Natural killer cell treated with Interleukin-12 subunit alpha and Interleukin-12 subunit beta and Interleukin-15 and Interleukin-18, amount 100 ng/mL, for 72 hours (primary cell): ENCODE results near the gene WSCD2. TPM values are rescaled to one million over a fixed set of nuclear protein-coding genes. Genes with fewer than 3 reads are reported as not detected.

ENCODE experiments used
- ATAC-seq, 2 donors: fragments of 150-1000 bp; cut with Tn5 transposase in 1 of 2; sonication (Bioruptor Pico), chemical (Tn5 transposase) in 1 of 2; 2 replicates each; pipeline ENCODE4 v1.10.0; 2021
- DNase-seq: peaks from one replicate; pipeline ENCODE4 v3.0.0; 2022; ENCODE audit warnings: low spot score
- H3K27ac Mint-ChIP-seq, 2 donors: 1 replicate in 1 of 2; 2 replicates in 1 of 2; pipeline ENCODE4 v1.8.0; 2022; ENCODE audit warnings: mixed read lengths in 2 of 2, mild to moderate bottlenecking in 1 of 2, moderate library complexity in 1 of 2
- H3K27me3 Mint-ChIP-seq, 2 donors: 1 replicate in 1 of 2; 2 replicates in 1 of 2; pipeline ENCODE4 v1.8.0; 2022; ENCODE audit warnings: mixed read lengths in 2 of 2
- H3K36me3 Mint-ChIP-seq: one replicate; pipeline ENCODE4 v1.8.0; 2022; ENCODE audit warnings: mixed read lengths
- H3K4me1 Mint-ChIP-seq, 2 donors: 1 replicate in 1 of 2; 2 replicates in 1 of 2; pipeline ENCODE4 v1.8.0; 2022; ENCODE audit warnings: low read depth in 2 of 2, mixed read lengths in 2 of 2, mild to moderate bottlenecking in 1 of 2
- H3K4me3 Mint-ChIP-seq: one replicate; pipeline ENCODE4 v1.8.0; 2022; ENCODE audit warnings: mixed read lengths
- H3K9me3 Mint-ChIP-seq: 2 replicates; pipeline ENCODE4 v1.8.0; 2022; ENCODE audit warnings: mixed read lengths
- total RNA-seq, 2 donors: library from RNA; stranded (reverse); gene quantifications; one replicate each; pipeline ENCODE4 v1.2.3, GENCODE V29; 2022

WSCD2 gene
- total RNA-seq, 2 donors from 2014 or later: not detected

DNA sequence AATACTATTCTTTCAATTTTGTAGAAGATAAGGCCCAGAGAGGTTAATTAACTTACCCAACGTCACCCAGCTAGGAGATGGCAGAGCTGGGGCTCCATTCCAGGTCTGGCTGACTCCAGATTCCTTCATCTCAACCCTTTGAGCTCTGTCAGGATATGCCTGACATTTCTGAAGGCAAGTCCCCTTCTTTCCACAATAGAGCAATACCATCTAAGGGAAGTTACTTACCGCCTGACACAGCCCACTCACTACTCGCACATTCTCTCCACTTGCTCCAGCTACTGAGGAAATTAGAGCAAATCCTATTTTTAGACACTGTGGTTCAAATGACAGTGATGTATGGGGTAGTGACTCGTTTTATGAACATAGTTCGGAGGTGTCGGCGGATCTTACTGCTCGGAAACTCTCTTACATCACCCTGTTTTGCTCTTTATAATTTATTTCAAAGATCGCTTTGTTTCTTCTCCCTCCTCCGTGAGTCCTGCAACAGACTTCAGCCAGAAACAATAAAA is 2.0 kb upstream of the WSCD2 start:
- Mint-ChIP-seq H3K27me3 (peaks cover 39 to 48% of the 10 kb centered on the region in 2 donors), H3K4me3 (no peak overlapping the region), H3K36me3 (no peaks in the 10 kb centered on the region), H3K9me3 (no peaks in the 10 kb centered on the region), H3K27ac (no peak overlapping the region), H3K4me1 (peaks cover 0 to 5% of the 10 kb centered on the region in 2 donors)
- DNase-seq: no peak
- peak in 1 of 2 donors; percentile 28 for ATAC-seq

DNA sequence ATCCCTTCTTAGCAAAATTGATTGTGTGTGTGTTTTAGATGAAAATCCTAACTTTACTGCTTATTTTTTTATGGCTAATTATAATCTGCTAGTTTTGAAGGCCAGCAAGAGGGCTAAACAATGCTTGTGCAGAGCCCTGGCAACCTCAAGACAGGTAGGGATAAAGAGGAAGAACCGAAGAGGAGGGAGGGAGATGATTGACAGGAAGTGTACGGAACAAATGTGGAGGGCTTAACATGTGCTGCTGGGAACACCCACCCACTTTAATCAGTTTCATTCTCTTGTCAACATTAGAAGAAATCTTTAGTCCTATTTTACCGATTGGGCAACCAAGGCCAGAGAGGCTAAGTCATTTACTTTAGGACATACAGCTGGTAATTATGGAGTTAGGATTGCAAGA is 1.4 kb upstream of the WSCD2 start:
- ATAC-seq (no peak), DNase-seq (no peak)
- Mint-ChIP-seq H3K9me3 (no peaks in the 10 kb centered on the region), H3K27me3 (peaks cover 45 to 52% of the 10 kb centered on the region in 2 donors), H3K36me3 (no peaks in the 10 kb centered on the region), H3K27ac (no peak overlapping the region), H3K4me1 (peaks cover 0 to 5% of the 10 kb centered on the region in 2 donors), H3K4me3 (no peak overlapping the region)

DNA sequence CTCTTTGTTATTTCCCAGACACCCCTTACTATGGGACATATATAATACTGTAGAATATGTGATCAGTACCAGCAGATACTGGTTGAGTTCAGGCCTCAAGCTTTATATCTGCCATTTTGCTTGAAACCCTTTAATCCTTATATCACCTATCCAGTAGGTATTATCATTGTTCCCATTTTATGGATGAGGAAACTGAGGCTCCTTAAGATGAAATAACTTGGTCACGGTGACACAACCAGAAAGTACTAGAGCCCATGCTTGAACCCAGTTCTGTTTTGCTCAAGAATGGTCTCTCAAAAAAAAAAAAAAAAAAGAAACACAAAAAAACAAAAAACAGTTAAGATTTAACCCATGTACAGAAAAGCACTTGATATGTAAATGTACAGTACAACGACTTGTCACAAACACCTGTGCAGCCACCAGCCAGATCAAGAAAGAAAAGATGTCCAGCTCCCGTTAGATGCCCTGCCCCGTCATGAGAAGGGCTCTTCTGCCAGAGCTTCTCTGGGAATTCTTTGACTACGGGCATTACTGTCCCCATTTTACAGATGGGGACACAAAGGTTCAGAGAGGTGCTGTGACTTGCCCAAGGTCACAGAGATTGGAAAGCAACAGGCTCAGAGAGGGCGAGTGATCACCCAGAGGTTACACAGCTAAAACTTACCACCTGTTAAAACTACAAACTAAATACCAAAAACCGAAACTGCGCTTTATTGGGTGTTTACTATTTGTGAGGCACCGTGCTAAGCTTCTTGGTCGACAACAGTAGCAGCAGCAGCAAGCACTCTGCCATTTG is 669 bp upstream of the WSCD2 start:
- DNase-seq: no peak
- peak overlapping the region; percentile 49 for H3K4me3 Mint-ChIP-seq

DNA sequence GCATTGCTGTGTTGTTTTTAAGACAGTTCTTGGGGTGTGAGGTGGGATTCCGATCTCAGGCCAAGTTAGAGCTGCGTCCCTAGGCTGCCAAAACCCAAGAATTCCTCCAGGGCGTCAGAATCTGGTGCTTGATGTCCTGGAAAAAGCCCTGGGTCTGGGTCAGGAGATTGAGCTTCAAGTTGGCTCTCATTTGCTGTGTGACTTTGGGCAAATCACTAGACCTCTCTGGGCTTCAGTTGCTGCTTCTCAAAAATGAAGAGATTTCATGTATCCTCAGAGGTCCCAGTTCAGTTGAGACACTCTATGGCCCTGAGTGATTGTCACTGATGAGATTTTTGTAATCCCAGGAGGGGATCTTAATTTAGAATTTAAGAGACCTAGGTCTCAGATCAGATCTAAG is 1.9 kb downstream of the WSCD2 start:
- Mint-ChIP-seq H3K4me3 (no peak overlapping the region), H3K9me3 (no peaks in the 10 kb centered on the region), H3K27ac (no peak overlapping the region), H3K36me3 (no peaks in the 10 kb centered on the region), H3K27me3 (peaks cover 57 to 65% of the 10 kb centered on the region in 2 donors), H3K4me1 (peaks cover 0 to 5% of the 10 kb centered on the region in 2 donors)
- no peak for ATAC-seq
- no peak for DNase-seq

More for the DNA sequence above, 669 bp upstream of the WSCD2 start:
- H3K36me3 Mint-ChIP-seq: no peaks in the 10 kb centered on the region
- peaks cover 0 to 5% of the 10 kb centered on the region in 2 donors for H3K4me1 Mint-ChIP-seq
- peaks cover 53 to 57% of the 10 kb centered on the region in 2 donors for H3K27me3 Mint-ChIP-seq
- ATAC-seq: no peak
- no peak overlapping the region for H3K27ac Mint-ChIP-seq
- H3K9me3 Mint-ChIP-seq: no peaks in the 10 kb centered on the region

DNA sequence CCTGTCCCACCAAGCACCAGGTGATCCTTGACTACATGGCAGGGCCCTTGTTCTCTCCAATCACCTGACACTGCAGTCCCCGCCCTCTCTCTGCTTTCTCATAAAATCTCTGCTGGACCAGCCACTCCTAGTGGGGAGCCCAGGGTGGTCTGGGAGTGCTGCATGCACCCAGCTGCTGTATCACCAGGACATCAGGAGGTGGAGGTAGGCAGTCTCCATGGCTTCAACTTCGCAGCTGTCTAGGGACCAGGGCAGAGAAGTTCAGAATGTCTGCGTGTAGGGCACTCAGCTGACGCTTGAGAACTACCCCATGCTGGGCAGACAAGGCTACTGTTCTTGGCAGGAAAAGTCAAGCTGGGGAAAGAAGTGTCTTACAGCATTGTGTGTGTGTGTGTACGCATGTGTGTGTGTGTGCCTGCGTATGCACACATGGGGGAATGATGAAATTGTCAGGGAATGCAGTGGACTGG is 2.6 kb downstream of the WSCD2 start:
- DNase-seq: no peak
- peaks cover 52 to 61% of the 10 kb centered on the region in 2 donors for H3K27me3 Mint-ChIP-seq
- no peaks in the 10 kb centered on the region for H3K9me3 Mint-ChIP-seq
- no peaks in the 10 kb centered on the region for H3K36me3 Mint-ChIP-seq
- ATAC-seq: peak in 1 of 2 donors; percentile 15
- peaks cover 0 to 5% of the 10 kb centered on the region in 2 donors for H3K4me1 Mint-ChIP-seq
- no peak overlapping the region for H3K4me3 Mint-ChIP-seq
- H3K27ac Mint-ChIP-seq: no peak overlapping the region

DNA sequence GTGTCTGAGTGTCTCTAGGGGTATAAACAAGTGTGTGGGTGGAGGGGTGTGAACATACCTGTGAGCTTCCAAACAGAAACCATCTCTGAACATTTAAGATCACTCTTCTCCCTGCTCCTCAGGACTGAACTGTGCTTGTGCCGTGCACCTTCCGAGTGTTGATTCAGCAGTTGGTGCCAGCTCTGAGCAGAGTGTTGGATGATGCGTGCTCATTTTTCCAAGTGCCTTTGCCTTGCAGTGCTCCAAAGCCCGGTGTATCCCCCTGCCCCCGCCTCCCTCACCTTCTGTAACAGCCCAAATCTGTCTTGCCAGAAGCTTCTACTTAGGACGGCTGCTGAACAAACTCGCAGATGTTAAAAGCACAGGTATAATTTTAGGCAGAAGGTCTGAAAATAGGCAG is 4.4 kb downstream of the WSCD2 start:
- no peak for ATAC-seq

DNA sequence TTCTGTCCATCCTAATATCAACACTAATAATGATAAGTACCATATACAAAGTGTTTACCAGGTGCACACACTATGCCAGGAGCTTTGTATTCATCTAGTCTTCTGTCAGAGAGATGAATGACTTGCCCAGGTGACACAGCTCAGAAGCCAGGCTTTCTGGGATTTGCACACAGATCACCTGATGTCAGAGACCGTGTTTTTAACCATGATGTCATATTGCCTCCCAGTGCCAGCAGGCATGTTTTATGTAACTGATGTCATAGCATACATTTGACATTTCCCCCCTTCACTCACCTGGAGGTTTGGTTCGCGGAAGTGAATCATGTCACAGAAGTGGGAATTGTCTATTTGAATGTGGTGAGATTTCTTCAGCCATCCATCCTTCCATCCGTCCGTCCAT is 5.7 kb downstream of the WSCD2 start:
- ATAC-seq: no peak
- Mint-ChIP-seq H3K4me1 (no peaks in the 10 kb centered on the region), H3K27me3 (peaks cover 37 to 41% of the 10 kb centered on the region in 2 donors), H3K9me3 (no peaks in the 10 kb centered on the region), H3K27ac (no peak overlapping the region), H3K4me3 (no peak overlapping the region), H3K36me3 (no peaks in the 10 kb centered on the region)
- no peak for DNase-seq

More for the DNA sequence above, 4.4 kb downstream of the WSCD2 start:
- H3K4me3 Mint-ChIP-seq: no peak overlapping the region
- H3K36me3 Mint-ChIP-seq: no peaks in the 10 kb centered on the region
- no peak for DNase-seq
- no peaks in the 10 kb centered on the region for H3K4me1 Mint-ChIP-seq
- H3K27ac Mint-ChIP-seq: no peak overlapping the region
- H3K9me3 Mint-ChIP-seq: no peaks in the 10 kb centered on the region
- peaks cover 40 to 43% of the 10 kb centered on the region in 2 donors for H3K27me3 Mint-ChIP-seq

DNA sequence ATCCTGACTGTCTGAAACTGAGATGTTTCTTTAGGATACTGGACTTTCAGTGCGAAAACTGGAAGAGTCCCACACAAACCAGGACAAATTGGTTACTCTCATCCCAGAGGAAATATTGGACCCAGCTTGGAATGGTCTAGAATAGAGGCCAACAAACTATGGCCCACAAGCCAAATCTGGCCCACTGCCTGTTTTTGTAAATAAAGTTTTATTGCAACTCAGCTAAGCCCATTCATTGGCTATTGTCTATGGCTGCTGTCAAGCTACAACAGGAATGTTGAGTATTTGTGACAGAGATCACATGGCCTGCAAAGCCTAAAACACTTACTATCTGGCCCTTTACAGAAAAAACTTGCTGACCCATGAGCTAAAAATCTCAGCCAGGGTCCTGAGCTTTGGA is 6.5 kb downstream of the WSCD2 start:
- H3K36me3 Mint-ChIP-seq: no peaks in the 10 kb centered on the region

DNA sequence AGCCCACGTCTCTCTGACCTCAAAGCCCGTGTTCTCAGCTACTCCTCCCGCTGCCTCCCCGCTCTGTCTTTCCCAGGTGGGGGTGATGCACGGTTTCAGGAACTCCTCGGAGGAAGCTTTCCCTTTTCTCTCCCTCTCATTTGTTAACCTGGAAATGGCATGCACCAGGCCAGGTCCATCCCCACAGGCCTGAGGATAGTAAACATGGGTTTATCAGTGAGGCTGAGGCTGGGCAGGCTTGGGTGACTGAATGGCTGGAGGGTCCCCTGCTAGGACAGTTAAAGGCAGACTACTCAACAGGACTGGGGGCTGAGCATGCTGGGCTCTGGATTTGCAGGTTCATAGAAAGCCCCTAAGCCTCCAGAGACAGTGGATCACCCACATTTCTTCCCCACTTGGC is 7.6 kb downstream of the WSCD2 start:
- H3K4me1 Mint-ChIP-seq: no peaks in the 10 kb centered on the region
- H3K4me3 Mint-ChIP-seq: no peak overlapping the region
- H3K27me3 Mint-ChIP-seq: peaks cover 29% of the 10 kb centered on the region in 2 donors
- DNase-seq (no peak), ATAC-seq (no peak)
- no peaks in the 10 kb centered on the region for H3K36me3 Mint-ChIP-seq
- H3K27ac Mint-ChIP-seq: no peak overlapping the region
- no peaks in the 10 kb centered on the region for H3K9me3 Mint-ChIP-seq

More for the DNA sequence above, 6.5 kb downstream of the WSCD2 start:
- Mint-ChIP-seq H3K9me3 (no peaks in the 10 kb centered on the region), H3K27ac (no peak overlapping the region), H3K4me1 (no peaks in the 10 kb centered on the region), H3K4me3 (no peak overlapping the region), H3K27me3 (peaks cover 33 to 34% of the 10 kb centered on the region in 2 donors)
- DNase-seq: no peak
- no peak for ATAC-seq

DNA sequence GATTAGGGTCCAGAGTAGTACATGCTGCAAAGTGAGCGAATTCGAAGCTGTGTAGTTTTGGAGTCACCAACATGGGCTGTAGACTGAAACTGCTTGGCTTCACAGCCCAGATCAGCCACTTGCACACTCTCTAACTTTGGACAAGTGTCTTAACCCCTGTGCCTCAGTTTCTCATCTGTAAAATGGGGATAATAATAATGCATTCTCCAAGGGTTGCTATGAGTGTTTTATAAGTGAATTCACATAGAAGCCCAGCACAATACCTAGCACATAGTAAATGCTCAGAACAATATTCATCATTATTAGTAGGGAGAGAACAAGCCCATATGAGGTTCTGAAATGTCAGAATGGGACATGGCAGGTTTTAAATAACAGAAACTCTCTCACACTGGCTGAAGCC is 10.4 kb downstream of the WSCD2 start:
- Mint-ChIP-seq H3K36me3 (no peaks in the 10 kb centered on the region), H3K27me3 (peaks cover 9 to 16% of the 10 kb centered on the region in 2 donors)
- no peak for ATAC-seq

DNA sequence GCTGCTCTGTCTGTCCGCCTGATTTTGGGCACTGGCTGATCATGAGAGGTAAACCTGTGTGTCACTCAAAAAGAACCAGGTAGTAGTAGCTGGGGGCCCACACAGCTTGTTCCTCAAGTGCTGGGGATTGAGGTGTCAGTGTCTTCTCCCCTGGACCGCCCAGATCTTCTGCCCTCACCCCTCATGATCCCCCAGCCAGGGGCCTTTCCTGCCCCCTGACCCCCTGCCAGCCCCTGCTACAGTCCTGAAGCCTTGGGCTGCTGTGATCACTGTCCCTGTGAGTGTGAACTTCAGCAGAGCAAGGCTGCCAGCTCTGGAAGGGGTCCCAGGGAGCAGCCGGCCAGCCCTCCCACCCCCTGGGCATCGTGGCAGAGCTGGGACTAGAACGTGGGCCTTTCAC is 11.4 kb downstream of the WSCD2 start:
- Mint-ChIP-seq H3K27ac (no peak overlapping the region), H3K27me3 (peaks cover 0 to 12% of the 10 kb centered on the region in 2 donors), H3K4me1 (no peaks in the 10 kb centered on the region), H3K9me3 (no peaks in the 10 kb centered on the region), H3K4me3 (no peak overlapping the region), H3K36me3 (no peaks in the 10 kb centered on the region)
- no peak for DNase-seq
- no peak for ATAC-seq

More for the DNA sequence above, 10.4 kb downstream of the WSCD2 start:
- H3K4me1 Mint-ChIP-seq: no peaks in the 10 kb centered on the region
- no peak overlapping the region for H3K27ac Mint-ChIP-seq
- no peak overlapping the region for H3K4me3 Mint-ChIP-seq
- no peak for DNase-seq
- H3K9me3 Mint-ChIP-seq: no peaks in the 10 kb centered on the region

DNA sequence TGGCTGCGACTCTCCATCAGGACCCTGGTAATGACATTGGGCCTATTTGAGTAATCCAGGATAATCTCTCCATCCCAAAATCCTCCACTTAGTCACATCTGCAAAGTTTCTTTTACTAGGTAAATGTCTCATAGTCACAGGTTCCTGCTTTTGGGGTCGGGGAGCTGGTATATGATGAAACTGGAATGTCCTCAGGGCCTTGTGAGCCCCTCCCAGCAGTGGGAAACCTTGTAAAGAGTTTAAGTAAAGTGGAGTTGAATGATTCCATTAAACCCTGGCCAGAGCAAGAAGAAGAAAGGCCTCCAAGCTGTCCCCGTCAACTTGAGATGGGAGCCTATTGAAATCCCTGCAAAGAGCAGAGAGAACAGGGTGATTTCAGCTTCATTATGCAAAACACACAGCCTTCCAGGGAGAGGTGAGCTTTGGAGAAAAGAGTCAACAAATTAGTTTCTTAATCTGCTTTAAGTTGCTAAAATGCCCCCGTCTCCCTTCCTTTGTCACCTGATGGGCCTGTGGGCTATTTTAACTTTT is 12.6 kb downstream of the WSCD2 start:
- Mint-ChIP-seq H3K9me3 (no peaks in the 10 kb centered on the region), H3K27ac (no peak overlapping the region), H3K36me3 (no peaks in the 10 kb centered on the region), H3K27me3 (peaks cover 0 to 9% of the 10 kb centered on the region in 2 donors), H3K4me3 (no peak overlapping the region), H3K4me1 (no peaks in the 10 kb centered on the region)
- ATAC-seq (no peak), DNase-seq (no peak)

DNA sequence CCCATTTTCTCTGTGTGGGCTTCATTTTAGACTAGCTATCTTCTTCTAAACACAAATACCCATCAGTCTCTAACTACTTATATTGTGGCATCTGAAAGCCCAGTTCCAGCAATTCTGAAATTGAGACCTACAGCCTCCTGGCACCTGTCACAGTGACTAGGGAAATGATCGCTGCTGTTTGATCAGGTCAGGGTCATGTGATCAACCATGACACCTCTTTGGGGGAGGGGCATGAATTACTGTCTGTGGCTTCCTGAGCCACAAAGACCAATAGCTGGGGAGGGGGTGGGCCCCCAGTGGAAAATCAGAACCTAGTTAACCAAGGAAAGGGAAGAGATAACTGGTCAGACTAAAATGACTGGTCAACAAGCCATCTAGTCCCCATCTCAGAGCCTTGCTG is 14.1 kb downstream of the WSCD2 start:
- Mint-ChIP-seq H3K36me3 (no peaks in the 10 kb centered on the region), H3K27me3 (peaks cover 0 to 10% of the 10 kb centered on the region in 2 donors), H3K4me1 (no peaks in the 10 kb centered on the region), H3K9me3 (no peaks in the 10 kb centered on the region), H3K27ac (no peak overlapping the region), H3K4me3 (no peak overlapping the region)
- ATAC-seq (no peak), DNase-seq (no peak)

DNA sequence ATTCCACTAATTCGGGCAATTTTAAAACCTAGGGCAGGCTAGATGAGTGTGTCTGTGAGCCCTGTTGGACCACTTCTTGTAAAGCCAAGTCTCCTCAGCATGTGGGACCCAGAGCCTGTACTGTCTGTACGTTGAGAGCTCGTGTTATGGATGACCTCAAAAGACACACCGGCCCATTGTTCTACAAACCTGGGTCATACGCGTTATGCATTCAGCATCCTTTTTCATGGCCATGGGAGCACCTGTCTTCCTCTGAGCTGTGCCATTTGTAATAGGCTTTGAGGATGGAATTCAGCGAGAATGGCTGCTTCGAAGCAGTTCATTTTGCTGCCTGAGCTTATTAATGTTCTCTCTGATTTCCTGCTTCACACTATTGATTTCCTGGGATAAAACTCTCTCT is 15.0 kb downstream of the WSCD2 start:
- peaks cover 0 to 12% of the 10 kb centered on the region in 2 donors for H3K27me3 Mint-ChIP-seq
- no peak overlapping the region for H3K27ac Mint-ChIP-seq
- DNase-seq (no peak), ATAC-seq (no peak)
- H3K36me3 Mint-ChIP-seq: no peaks in the 10 kb centered on the region
- no peaks in the 10 kb centered on the region for H3K4me1 Mint-ChIP-seq
- no peaks in the 10 kb centered on the region for H3K9me3 Mint-ChIP-seq
- no peak overlapping the region for H3K4me3 Mint-ChIP-seq
